HepG2 (cell line): Measurements from ENCODE around the gene WNT7B. TPM values are rescaled to one million over a fixed set of nuclear protein-coding genes. Genes with fewer than 3 reads are reported as not detected.

Experiments
- ATAC-seq: fragments of 200-7000 bp; cut with Tn5 transposase; 3 replicates; pipeline ENCODE4 v1.9.1; 2020; ENCODE audit warnings: mild to moderate bottlenecking, moderate library complexity
- BruUV-seq: library from RNA; stranded (reverse); fragments of 400-500 nt; replicated peaks from 2 replicates; lab custom pipeline; 2021; lab: Mats Ljungman, UMichigan
- CTCF ChIA-PET: fragments of 300-600 bp; formaldehyde crosslinking; extraction: SDS; loops from one replicate; lab custom pipeline; 2021; ENCODE audit warnings: low total read pairs, inconsistent platforms, low intra/inter-chr PET ratio; lab: Yijun Ruan, JAX
- POLR2A ChIA-PET: fragments of 350-600 bp; sonication (Branson Sonifier 250); formaldehyde crosslinking; loops from one replicate; lab custom pipeline; 2020; ENCODE audit warnings: antibody characterized with exemption, inconsistent platforms; lab: Yijun Ruan, JAX
- DNase-seq: peaks from one replicate; pipeline ENCODE4 v3.0.0-alpha.2; 2015; ENCODE audit warnings: low spot score
- FAIRE-seq: peaks from 3 replicates; lab custom pipeline; 2011; peaks lifted over from hg19 to GRCh38; lab: Jason Lieb, UNC
- H2AFZ ChIP-seq: one replicate; pipeline ENCODE4 v1.6.1; 2011; ENCODE audit warnings: low read length, inconsistent platforms
- H3K27ac ChIP-seq: fragments of 300-600 bp; 3 replicates; pipeline ENCODE4 v1.8.0; 2011; ENCODE audit warnings: mixed run types, mild to moderate bottlenecking, mixed read lengths, low read length, inconsistent platforms; ENCODE audit not compliant: insufficient read depth; ENCODE audit errors: extremely low read length
- H3K27me3 ChIP-seq, 2 experiments: fragments of 200-600 bp in 1 of 2; 2 replicates in 1 of 2; 3 replicates in 1 of 2; pipeline versions ENCODE4 v1.6.0 to v1.8.0; 2011; ENCODE audit warnings: low read length in 2 of 2, mild to moderate bottlenecking in 2 of 2, moderate library complexity in 2 of 2, inconsistent platforms in 1 of 2; ENCODE audit not compliant: insufficient read depth in 2 of 2, control insufficient read depth in 1 of 2
- H3K36me3 ChIP-seq, 2 experiments: fragments of 200-600 bp in 1 of 2; replicated peaks in 1 of 2; 2 replicates in 1 of 2; 3 replicates in 1 of 2; pipeline versions ENCODE4 v1.5.1 to v1.8.0; 2011; ENCODE audit warnings: low read length in 2 of 2, inconsistent platforms in 1 of 2; ENCODE audit not compliant: insufficient read depth in 2 of 2, control insufficient read depth in 1 of 2
- H3K4me1 ChIP-seq: 2 replicates; pipeline ENCODE4 v1.5.1; 2012; ENCODE audit warnings: low read length, inconsistent platforms; ENCODE audit not compliant: insufficient read depth
- H3K4me2 ChIP-seq: 2 replicates; pipeline ENCODE4 v1.6.0; 2011; ENCODE audit warnings: low read depth, low read length, inconsistent platforms
- H3K4me3 ChIP-seq, 3 experiments: fragments of 200-600 bp in 1 of 3; sonication (generic), shearing (Covaris generic) in 1 of 3; replicated peaks in 1 of 3; 2 replicates each; pipeline ENCODE4 v1.5.1; 2011 to 2016; ENCODE audit warnings: low read length in 3 of 3, inconsistent platforms in 2 of 3, low read depth in 2 of 3, mild to moderate bottlenecking in 2 of 3, control low read depth in 1 of 3, mixed read lengths in 1 of 3; ENCODE audit not compliant: insufficient read depth in 1 of 3
- H3K79me2 ChIP-seq: one replicate; pipeline ENCODE4 v1.6.1; 2011; ENCODE audit warnings: low read length, inconsistent platforms; ENCODE audit not compliant: insufficient read depth
- H3K9ac ChIP-seq: 2 replicates; pipeline ENCODE4 v1.6.0; 2011; ENCODE audit warnings: mild to moderate bottlenecking, low read depth, low read length, inconsistent platforms; ENCODE audit not compliant: insufficient read depth
- H3K9me3 ChIP-seq: 2 replicates; pipeline ENCODE4 v1.5.1; 2012; ENCODE audit warnings: mild to moderate bottlenecking, low read length
- H4K20me1 ChIP-seq: 2 replicates; pipeline ENCODE4 v1.6.0; 2011; ENCODE audit warnings: inconsistent platforms, mild to moderate bottlenecking, low read length, moderate library complexity; ENCODE audit not compliant: insufficient read depth
- CSRNP2 ChIP-seq: sonication (generic); formaldehyde crosslinking; conservative IDR thresholded peaks from 2 replicates; pipeline ENCODE4 v1.8.0; 2022; ENCODE audit warnings: low read depth, missing genetic modification reagents
- EHMT2 ChIP-seq: fragments of 200-600 bp; sonication (generic); IDR thresholded peaks from 2 replicates; pipeline ENCODE4 v1.7.0; 2017; ENCODE audit warnings: antibody characterized with exemption, low read depth, low read length, borderline replicate concordance
- ZNF263 ChIP-seq: sonication (generic); formaldehyde crosslinking; IDR thresholded peaks from 2 replicates; pipeline ENCODE4 v1.4.0; 2020; ENCODE audit warnings: missing genetic modification reagents
- ZNF446 ChIP-seq: sonication (generic); formaldehyde crosslinking; IDR thresholded peaks from 2 replicates; pipeline ENCODE4 v1.5.0; 2020; ENCODE audit warnings: mild to moderate bottlenecking, missing genetic modification reagents
- ZNF749 ChIP-seq: sonication (generic); formaldehyde crosslinking; IDR thresholded peaks from 2 replicates; pipeline ENCODE4 v1.8.0; 2022; ENCODE audit warnings: mild to moderate bottlenecking, missing genetic modification reagents, moderate library complexity, borderline replicate concordance
- ZSCAN25 ChIP-seq: sonication (generic); formaldehyde crosslinking; IDR thresholded peaks from 2 replicates; pipeline ENCODE4 v1.8.0; 2022; ENCODE audit warnings: mild to moderate bottlenecking, missing genetic modification reagents
- WGBS: methylation state at CpG from one replicate; pipeline ENCODE4 v1.1.6; 2017; ENCODE audit warnings: low lambda C conversion rate; 5-methylcytosine and 5-hydroxymethylcytosine counted together
- in situ Hi-C: cut with HindIII; loops from 2 replicates; pipeline ENCODE4 v1.10.0; 2017; ENCODE audit warnings: low pct_unique_long_range_greater_than_20kb; ENCODE audit not compliant: extremely low pct_ligation_motif_present
- intact Hi-C: fragments of 100-400 bp; cut with micrococcal nuclease; formaldehyde crosslinking; loops from one replicate; pipeline ENCODE4 v1.10.0; 2022; ENCODE audit not compliant: unreplicated experiment
- polyA plus RNA-seq, 8 experiments: library from polyadenylated mRNA; depleted of rRNA in 3 of 8; stranded (reverse) in 7 of 8; unstranded in 1 of 8; fragments of >200 nt; fragmentation: Illumina TruSeq in 4 of 8; extraction: Trizol in 4 of 8; gene quantifications; 2 replicates each; pipeline versions ENCODE4 v1.2.1 to v1.2.3, GENCODE V29; 2011 to 2016; ENCODE audit warnings: low read depth in 4 of 8, missing spikeins in 1 of 8, mixed read lengths in 1 of 8; ENCODE audit not compliant: insufficient read depth in 1 of 8
- total RNA-seq, 5 experiments: library from RNA; depleted of rRNA; stranded (reverse); fragments of >200 nt; fragmentation: Illumina TruSeq; extraction: Trizol; gene quantifications; 2 replicates each; pipeline ENCODE4 v1.2.3, GENCODE V29; 2016; ENCODE audit warnings: low read depth in 1 of 5

WNT7B gene
- total and polyA plus RNA-seq, 2 of the 13 experiments (the other 11 are each of a cell fraction or from before 2014, with no cell fraction given), result 0.09 TPM; not detected in 1

DNA sequence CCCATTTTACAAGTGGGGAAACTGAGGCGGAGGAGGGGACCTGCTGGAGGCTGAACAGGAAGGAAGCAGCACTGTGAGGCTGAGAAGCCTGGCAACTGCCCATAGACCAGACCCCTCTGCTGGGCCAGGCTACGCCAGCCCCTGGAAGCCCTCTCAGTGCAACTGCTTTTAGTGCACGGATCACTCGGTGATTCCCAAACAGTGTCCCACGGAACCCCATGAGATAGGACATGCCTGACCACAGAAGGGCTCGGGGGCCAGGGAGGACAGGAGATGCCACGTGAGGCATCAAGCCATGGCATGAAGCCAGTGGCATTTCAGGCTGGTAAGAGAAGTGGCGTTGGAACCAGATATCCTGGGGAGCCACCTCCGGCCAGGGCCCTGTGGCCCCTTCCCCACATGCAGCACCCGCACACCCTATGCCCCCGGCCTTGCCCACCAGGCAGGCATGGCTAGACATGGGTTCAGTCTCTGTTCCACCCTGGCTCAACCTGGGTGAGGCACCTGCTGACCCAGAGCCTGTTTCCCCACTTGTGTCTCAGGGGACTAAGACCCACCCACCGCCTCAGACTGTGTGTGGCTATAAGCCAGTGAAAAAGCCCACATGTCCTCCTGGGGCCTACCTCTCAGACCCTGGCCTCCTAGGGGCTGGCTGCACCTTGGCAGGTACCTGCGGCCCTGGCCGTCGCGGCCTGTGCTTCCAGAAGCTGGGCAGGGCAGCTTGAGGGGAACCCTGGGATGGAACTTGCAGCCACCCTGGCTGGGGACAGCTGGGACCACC is 84.1 kb downstream of the WNT7B start (continued):
- TF ChIP-seq EHMT2, result no peak
- TF ChIP-seq ZSCAN25, result no peak
- no peak for TF ChIP-seq ZNF446 (CRISPR knock-in tag)

- FAIRE-seq, result no peak
- intact Hi-C loops (no loop called here), in situ Hi-C loops (no loop called here)
- no peaks in the 10 kb centered on the region for H3K9me3 ChIP-seq
- peaks cover 10 to 74% of the 10 kb centered on the region in 2 experiments; a peak in 4 of 5 replicates for H3K27me3 ChIP-seq
- no TSS peak for BruUV-seq
- ATAC-seq, result no peak
- 37% methylated on average over 11 of the region's 22 CpGs for WGBS
- CTCF ChIA-PET, result no interaction called here
- H4K20me1 ChIP-seq, result no peaks in the 10 kb centered on the region
- H2AFZ ChIP-seq, result no peak overlapping the region
- no peaks in the 10 kb centered on the region for H3K36me3 ChIP-seq
- no peaks in the 10 kb centered on the region for H3K79me2 ChIP-seq
- no peak overlapping the region for H3K4me2 ChIP-seq
- TF ChIP-seq ZNF263 (no peak), CSRNP2 (CRISPR knock-in tag) (no peak), ZNF749 (CRISPR knock-in tag) (no peak)
- TF ChIP-seq, all 625 proteins: peak for 0
- no peak overlapping the region for H3K9ac ChIP-seq
- POLR2A ChIA-PET, result no interaction called here
- no peak overlapping the region for H3K27ac ChIP-seq
- no peak overlapping the region for H3K4me3 ChIP-seq
- no peaks in the 10 kb centered on the region for H3K4me1 ChIP-seq
- no peak for DNase-seq
These were observed 84.9 kb downstream of the WNT7B start for GRCh38 chr22:45891996-45892621.
